ENCODE results near the gene KRTAP10-2. TPM values are rescaled to one million over a fixed set of nuclear protein-coding genes. Genes with fewer than 3 reads are reported as not detected.

The KRTAP10-2 gene
- total and polyA plus RNA-seq, 9 of the 15 experiments (the other 6 are each of a cell fraction or from before 2014, with no cell fraction given), result not detected

GRCh38 chr21:44517175-44517899, 34.0 kb downstream of the KRTAP10-2 start (continued):
- TF ChIP-seq USF2 (CRISPR knock-in tag; IDR thresholded peaks at IDR 0.05), result peak; percentile 100
- TF ChIP-seq PKNOX1 (IDR thresholded peaks at IDR 0.05), result peak; percentile 91
- TF ChIP-seq CXXC5 (CRISPR knock-in tag; IDR thresholded peaks at IDR 0.05), result no peak
- TF ChIP-seq DIDO1 (tag; IDR thresholded peaks at IDR 0.05; ENCODE audit: low read depth), result peak; percentile 74; the same call in 1 of the 2 replicates
- TF ChIP-seq KHSRP (IDR thresholded peaks at IDR 0.05), result no peak
- TF ChIP-seq, protein P1, sequence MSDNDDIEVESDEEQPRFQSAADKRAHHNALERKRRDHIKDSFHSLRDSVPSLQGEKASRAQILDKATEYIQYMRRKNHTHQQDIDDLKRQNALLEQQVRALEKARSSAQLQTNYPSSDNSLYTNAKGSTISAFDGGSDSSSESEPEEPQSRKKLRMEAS (CRISPR knock-in tag; IDR thresholded peaks at IDR 0.05), result peak; percentile 58
- TF ChIP-seq, protein P2, sequence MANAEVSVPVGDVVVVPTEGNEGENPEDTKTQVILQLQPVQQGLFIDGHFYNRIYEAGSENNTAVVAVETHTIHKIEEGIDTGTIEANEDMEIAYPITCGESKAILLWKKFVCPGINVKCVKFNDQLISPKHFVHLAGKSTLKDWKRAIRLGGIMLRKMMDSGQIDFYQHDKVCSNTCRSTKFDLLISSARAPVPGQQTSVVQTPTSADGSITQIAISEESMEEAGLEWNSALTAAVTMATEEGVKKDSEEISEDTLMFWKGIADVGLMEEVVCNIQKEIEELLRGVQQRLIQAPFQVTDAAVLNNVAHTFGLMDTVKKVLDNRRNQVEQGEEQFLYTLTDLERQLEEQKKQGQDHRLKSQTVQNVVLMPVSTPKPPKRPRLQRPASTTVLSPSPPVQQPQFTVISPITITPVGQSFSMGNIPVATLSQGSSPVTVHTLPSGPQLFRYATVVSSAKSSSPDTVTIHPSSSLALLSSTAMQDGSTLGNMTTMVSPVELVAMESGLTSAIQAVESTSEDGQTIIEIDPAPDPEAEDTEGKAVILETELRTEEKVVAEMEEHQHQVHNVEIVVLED (CRISPR knock-in tag; IDR thresholded peaks at IDR 0.05), result peak; percentile 59
- peak; percentile 23 to 59 for TF ChIP-seq E2F6 (IDR thresholded peaks at IDR 0.05; ENCODE audit: borderline replicate concordance in 1 of 2, extremely low read depth in 1 of 2, insufficient read depth in 1 of 2, insufficient read length in 1 of 2, low read depth in 1 of 2, low read length in 1 of 2, poor library complexity in 1 of 2, severe bottlenecking in 1 of 2)
- 0 out of 2 replicates have a peak, but pooled peaks have one; percentile 9 for TF ChIP-seq CBX5 (IDR thresholded peaks at IDR 0.05; ENCODE audit: borderline replicate concordance, low read depth)
- TF ChIP-seq SMARCE1 (IDR thresholded peaks at IDR 0.05), result no peak
- 0 out of 2 replicates have a peak, but pooled peaks have one; percentile 6 for TF ChIP-seq KLF6 (CRISPR knock-in tag; IDR thresholded peaks at IDR 0.05; ENCODE audit: borderline replicate concordance)
- TF ChIP-seq MTA3 (IDR thresholded peaks at IDR 0.05; ENCODE audit: borderline replicate concordance), result no peak; the same call in 1 of the 2 replicates
- no peak for TF ChIP-seq CREB1 (IDR thresholded peaks at IDR 0.05)
- TF ChIP-seq CREB1 (CRISPR knock-in tag; IDR thresholded peaks at IDR 0.05), result 0 out of 2 replicates have a peak, but pooled peaks have one; percentile 37
- peak; percentile 71 for TF ChIP-seq NEUROD1 (IDR thresholded peaks at IDR 0.05; ENCODE audit: borderline replicate concordance, low read depth, low read length, partially characterized antibody)
- TF ChIP-seq SIN3B (IDR thresholded peaks at IDR 0.05; ENCODE audit: low read depth), result peak; percentile 56
- TF ChIP-seq PRDM10 (IDR thresholded peaks at IDR 0.05; ENCODE audit: partially characterized antibody), result peak; percentile 50
- TF ChIP-seq ZNF3 (CRISPR knock-in tag; IDR thresholded peaks at IDR 0.05), result no peak
- peak; percentile 68 for TF ChIP-seq ZNF766 (CRISPR knock-in tag; conservative IDR thresholded peaks at IDR 0.05)

Data from K562 (cell line).